MM.1S (cell line): ENCODE measurements around the gene ANKH.

Experiments used
- DNase-seq: peaks from one replicate; pipeline ENCODE4 v3.0.0-alpha.2; 2015
- H2AFZ ChIP-seq: fragments of 300-600 bp; sonication (generic); 2 replicates; pipeline ENCODE4 v1.6.0; 2016; ENCODE audit warnings: antibody characterized with exemption, low read length
- H3F3A ChIP-seq: fragments of 300-600 bp; sonication (generic); 2 replicates; pipeline ENCODE4 v1.6.1; 2016; ENCODE audit warnings: mild to moderate bottlenecking, antibody characterized with exemption, low read length, moderate library complexity, mixed read lengths; ENCODE audit not compliant: insufficient read depth
- H3K27ac ChIP-seq: fragments of 300-600 bp; sonication (generic); 2 replicates; pipeline ENCODE4 v1.5.1; 2016; ENCODE audit warnings: mild to moderate bottlenecking, low read length
- H3K27me3 ChIP-seq: fragments of 300-600 bp; sonication (generic); replicated peaks from 2 replicates; pipeline ENCODE4 v1.6.0; 2016; ENCODE audit warnings: low read length; ENCODE audit not compliant: insufficient read depth
- H3K36me3 ChIP-seq: fragments of 300-600 bp; sonication (generic); replicated peaks from 2 replicates; pipeline ENCODE4 v1.6.1; 2016; ENCODE audit warnings: mild to moderate bottlenecking, low read length, mixed read lengths; ENCODE audit not compliant: insufficient read depth
- H3K4me1 ChIP-seq: fragments of 300-600 bp; sonication (generic); 2 replicates; pipeline ENCODE4 v1.6.1; 2016; ENCODE audit warnings: low read length, mixed read lengths
- H3K4me2 ChIP-seq: fragments of 300-600 bp; sonication (generic); 2 replicates; pipeline ENCODE4 v1.6.0; 2016; ENCODE audit warnings: low read depth, low read length
- H3K4me3 ChIP-seq: fragments of 300-600 bp; sonication (generic); 2 replicates; pipeline ENCODE4 v1.5.1; 2016; ENCODE audit warnings: low read length, mixed read lengths
- H3K79me2 ChIP-seq: fragments of 300-600 bp; sonication (generic); 2 replicates; pipeline ENCODE4 v1.6.1; 2016; ENCODE audit warnings: mixed run types, low read length, mixed read lengths
- H3K9ac ChIP-seq: fragments of 300-600 bp; sonication (generic); 2 replicates; pipeline ENCODE4 v1.6.1; 2016; ENCODE audit warnings: low read length, mixed read lengths
- H3K9me2 ChIP-seq: fragments of 300-600 bp; sonication (generic); replicated peaks from 2 replicates; pipeline ENCODE4 v1.6.1; 2016; ENCODE audit warnings: mild to moderate bottlenecking, low read length, mixed read lengths; ENCODE audit not compliant: insufficient read depth
- H3K9me3 ChIP-seq: fragments of 300-600 bp; sonication (generic); replicated peaks from 2 replicates; pipeline ENCODE4 v1.6.1; 2016; ENCODE audit warnings: mild to moderate bottlenecking, low read length, mixed read lengths; ENCODE audit not compliant: insufficient read depth
- H4K20me1 ChIP-seq: fragments of 300-600 bp; sonication (generic); 2 replicates; pipeline ENCODE4 v1.6.1; 2016; ENCODE audit warnings: mild to moderate bottlenecking, low read length, moderate library complexity, mixed read lengths; ENCODE audit not compliant: insufficient read depth
- CTCF ChIP-seq: fragments of 300-600 bp; sonication (generic); IDR thresholded peaks from 2 replicates; pipeline ENCODE4 v1.5.1; 2016; ENCODE audit warnings: antibody characterized with exemption, low read length, mixed read lengths
- EZH2 ChIP-seq: fragments of 300-600 bp; sonication (generic); optimal IDR thresholded peaks from 2 replicates; pipeline ENCODE3; 2017; ENCODE audit warnings: low read depth, mild to moderate bottlenecking, antibody characterized with exemption, low read length, mixed read lengths
- EZH2phosphoT487 ChIP-seq: fragments of 300-600 bp; sonication (generic); IDR thresholded peaks from 2 replicates; pipeline ENCODE4 v1.6.1; 2018; ENCODE audit warnings: antibody characterized with exemption, low read length

The ANKH gene

GRCh38 chr5:14895301-14895700 lies 23.7 kb upstream of the ANKH start:
- H3K9ac ChIP-seq, result no peak overlapping the region
- no peak for TF ChIP-seq CTCF
- no peak for TF ChIP-seq EZH2phosphoT487
- no peak for TF ChIP-seq EZH2
- H3K9me3 ChIP-seq, result no peaks in the 10 kb centered on the region
- no peak overlapping the region for H2AFZ ChIP-seq
- H3K4me1 ChIP-seq, result no peaks in the 10 kb centered on the region
- H3K79me2 ChIP-seq, result no peaks in the 10 kb centered on the region
- H3K4me2 ChIP-seq, result no peak overlapping the region
- H3K27me3 ChIP-seq, result no peaks in the 10 kb centered on the region
- no peaks in the 10 kb centered on the region for H3K9me2 ChIP-seq
- no peak overlapping the region for H3K27ac ChIP-seq
- no peaks in the 10 kb centered on the region for H4K20me1 ChIP-seq
- H3F3A ChIP-seq, result no peaks in the 10 kb centered on the region
- DNase-seq, result no peak
- no peak overlapping the region for H3K4me3 ChIP-seq
- no peaks in the 10 kb centered on the region for H3K36me3 ChIP-seq

- Histone ChIP-seq H3K9me3 (no peaks in the 10 kb centered on the region), H4K20me1 (no peaks in the 10 kb centered on the region), H3K9me2 (no peaks in the 10 kb centered on the region), H3K4me1 (no peaks in the 10 kb centered on the region), H3K27me3 (no peaks in the 10 kb centered on the region), H2AFZ (no peak overlapping the region), H3K4me2 (no peak overlapping the region), H3F3A (no peaks in the 10 kb centered on the region), H3K4me3 (no peak overlapping the region), H3K27ac (no peak overlapping the region), H3K79me2 (no peaks in the 10 kb centered on the region), H3K36me3 (no peaks in the 10 kb centered on the region), H3K9ac (no peak overlapping the region)
- DNase-seq, result no peak
- no peak for TF ChIP-seq EZH2
- no peak for TF ChIP-seq EZH2phosphoT487
- no peak for TF ChIP-seq CTCF
Measured at GRCh38 chr5:14894748-14895147, 23.2 kb upstream of the ANKH start.

GRCh38 chr5:14893381-14893780 lies 21.8 kb upstream of the ANKH start:
- no peaks in the 10 kb centered on the region for H3K36me3 ChIP-seq
- DNase-seq, result no peak
- H3K9me3 ChIP-seq, result no peaks in the 10 kb centered on the region

More at GRCh38 chr5:14893381-14893780, 21.8 kb upstream of the ANKH start:
- Histone ChIP-seq H3K4me1 (no peaks in the 10 kb centered on the region), H2AFZ (no peak overlapping the region), H3K9ac (no peak overlapping the region), H3K9me2 (no peaks in the 10 kb centered on the region), H3K27me3 (no peaks in the 10 kb centered on the region), H3K4me2 (no peak overlapping the region), H3K79me2 (no peaks in the 10 kb centered on the region), H4K20me1 (no peaks in the 10 kb centered on the region), H3F3A (no peaks in the 10 kb centered on the region), H3K4me3 (no peak overlapping the region), H3K27ac (no peak overlapping the region)
- no peak for TF ChIP-seq CTCF
